HG03469 (cell line): ENCODE measurements around the gene RIMS4.

Experiments used
- ATAC-seq: cut with Tn5 transposase; IDR thresholded peaks from one replicate; pipeline ENCODE4 v1.9.1; 2021; ENCODE audit warnings: mild to moderate bottlenecking, moderate library complexity, moderate number of reproducible peaks; ENCODE audit not compliant: unreplicated experiment

RIMS4 gene

GRCh38 chr20:44723391-44723790, 87.0 kb downstream of the RIMS4 start:
- ATAC-seq = no peak

- no peak for ATAC-seq
Observed at GRCh38 chr20:44722990-44723389, 87.4 kb downstream of the RIMS4 start.

- no peak for ATAC-seq
Observed at GRCh38 chr20:44721785-44722054, 88.6 kb downstream of the RIMS4 start.

GRCh38 chr20:44720997-44721784, 89.2 kb downstream of the RIMS4 start:
- no peak for ATAC-seq

DNA sequence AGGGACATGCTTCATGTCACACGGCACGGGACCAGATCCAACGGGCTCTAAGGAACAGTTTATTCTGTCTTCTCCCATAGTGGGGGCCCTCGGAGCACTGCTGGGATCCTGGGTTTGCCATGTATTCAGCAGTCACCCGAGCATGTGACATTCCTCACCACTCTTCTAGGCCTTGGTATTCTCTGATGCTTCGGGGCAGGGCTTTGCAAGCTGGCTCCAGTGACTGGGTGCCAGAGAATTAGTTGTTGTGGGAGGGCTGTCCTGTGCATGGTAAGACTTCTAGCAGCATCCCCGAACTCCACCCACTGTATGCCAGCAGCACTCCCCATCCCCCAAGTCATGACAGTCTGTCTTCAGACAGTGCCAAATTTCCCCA, 89.7 kb downstream of the RIMS4 start:
- ATAC-seq = no peak

DNA sequence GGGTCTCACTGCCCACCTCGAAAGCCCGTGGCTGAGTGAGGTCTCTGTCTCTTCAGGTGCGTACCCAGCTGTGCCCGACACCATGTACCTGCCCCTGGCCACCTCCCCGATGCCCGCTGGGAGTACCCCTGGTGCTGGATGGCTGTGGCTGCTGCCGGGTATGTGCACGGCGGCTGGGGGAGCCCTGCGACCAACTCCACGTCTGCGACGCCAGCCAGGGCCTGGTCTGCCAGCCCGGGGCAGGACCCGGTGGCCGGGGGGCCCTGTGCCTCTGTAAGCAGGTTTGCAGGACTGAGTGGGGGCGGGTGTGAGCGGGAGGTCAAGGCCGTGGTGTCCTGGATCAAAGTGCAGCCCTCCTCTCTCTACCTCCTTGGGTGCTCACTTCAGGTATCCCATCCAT, 90.5 kb downstream of the RIMS4 start:
- no peak for ATAC-seq

GRCh38 chr20:44717986-44718385, 92.4 kb downstream of the RIMS4 start:
- no peak for ATAC-seq

DNA sequence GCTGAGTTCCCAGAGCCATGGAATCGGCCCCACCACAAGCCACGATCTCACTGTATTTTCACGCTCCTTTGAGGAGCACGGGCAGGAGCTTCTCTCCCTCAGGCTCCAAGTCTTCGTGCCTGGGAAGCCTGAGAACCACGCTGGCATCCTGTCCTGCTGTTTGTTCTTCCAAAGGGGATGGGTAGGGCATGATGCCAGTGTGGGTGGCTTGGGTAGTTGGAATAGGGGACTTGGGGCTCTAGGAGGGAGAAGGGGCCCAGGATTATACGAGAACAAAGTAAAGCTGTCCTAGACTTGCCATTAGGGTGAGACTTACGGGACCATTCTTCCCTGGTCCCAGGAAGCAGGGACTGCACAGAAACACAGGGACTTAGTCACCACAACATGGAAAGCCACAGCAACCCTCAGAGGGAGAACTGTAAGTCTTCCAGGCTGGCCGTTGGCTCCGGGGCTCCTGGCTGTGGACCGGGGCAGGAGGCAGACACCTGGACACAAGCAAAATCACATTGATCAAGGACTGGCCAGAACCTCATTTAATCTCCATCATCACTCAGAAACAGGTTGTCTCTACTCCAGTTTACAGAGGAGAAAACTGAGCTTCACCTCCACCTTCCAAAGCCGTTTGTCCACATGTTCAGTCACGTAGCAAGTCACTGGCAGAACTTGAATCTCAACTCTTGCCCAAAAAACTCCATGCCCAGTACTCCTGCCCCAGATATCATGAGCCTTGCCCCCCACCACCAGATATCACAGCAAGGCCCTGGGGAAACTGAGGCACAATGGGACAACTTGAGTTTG, 93.8 kb downstream of the RIMS4 start:
- ATAC-seq = no peak

GRCh38 chr20:44715499-44716308, 94.6 kb downstream of the RIMS4 start:
- ATAC-seq = no peak

DNA sequence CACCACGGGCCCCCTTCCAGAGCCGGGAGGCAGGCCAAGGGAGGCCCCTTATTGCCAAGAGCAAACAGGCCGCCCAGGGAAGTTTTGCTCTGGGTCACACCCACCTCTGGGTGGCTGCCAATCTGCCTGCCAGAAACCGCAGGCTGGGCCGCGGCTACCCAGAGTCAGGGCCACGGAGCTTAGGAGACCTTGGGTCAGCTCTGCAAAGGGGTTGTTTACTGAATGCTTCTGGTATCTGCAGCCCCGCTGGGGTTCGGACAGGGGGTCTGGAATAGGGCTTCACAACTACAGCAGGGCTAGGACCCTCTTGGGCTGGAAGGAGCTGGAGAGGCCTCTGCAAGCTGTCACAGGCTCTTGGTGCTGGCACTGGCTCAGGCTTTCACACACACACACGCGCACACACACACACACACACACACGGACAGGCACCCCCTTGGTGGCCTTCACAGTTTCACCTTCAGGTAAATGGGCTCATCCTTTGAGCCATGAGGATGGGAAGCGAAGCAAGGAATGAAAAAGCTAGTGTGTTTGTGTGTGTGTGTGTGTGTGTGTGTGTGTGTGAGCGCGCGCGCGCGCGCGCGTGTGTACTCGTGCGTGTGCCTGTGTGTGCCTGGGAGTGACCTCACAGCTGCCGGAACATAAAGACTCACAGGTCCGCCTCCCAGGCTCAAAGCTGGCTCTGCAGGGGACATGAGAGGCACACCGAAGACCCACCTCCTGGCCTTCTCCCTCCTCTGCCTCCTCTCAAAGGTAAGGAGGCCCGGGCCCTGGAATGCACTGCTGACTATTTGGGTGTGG, 95.4 kb downstream of the RIMS4 start, which contains the start of gene CCN5:
Gene CCN5 (plus strand): TSS at position 669 of the 798 bp plus-strand sequence. CDS start 22 bp downstream, at position 691.
- no peak for ATAC-seq

DNA sequence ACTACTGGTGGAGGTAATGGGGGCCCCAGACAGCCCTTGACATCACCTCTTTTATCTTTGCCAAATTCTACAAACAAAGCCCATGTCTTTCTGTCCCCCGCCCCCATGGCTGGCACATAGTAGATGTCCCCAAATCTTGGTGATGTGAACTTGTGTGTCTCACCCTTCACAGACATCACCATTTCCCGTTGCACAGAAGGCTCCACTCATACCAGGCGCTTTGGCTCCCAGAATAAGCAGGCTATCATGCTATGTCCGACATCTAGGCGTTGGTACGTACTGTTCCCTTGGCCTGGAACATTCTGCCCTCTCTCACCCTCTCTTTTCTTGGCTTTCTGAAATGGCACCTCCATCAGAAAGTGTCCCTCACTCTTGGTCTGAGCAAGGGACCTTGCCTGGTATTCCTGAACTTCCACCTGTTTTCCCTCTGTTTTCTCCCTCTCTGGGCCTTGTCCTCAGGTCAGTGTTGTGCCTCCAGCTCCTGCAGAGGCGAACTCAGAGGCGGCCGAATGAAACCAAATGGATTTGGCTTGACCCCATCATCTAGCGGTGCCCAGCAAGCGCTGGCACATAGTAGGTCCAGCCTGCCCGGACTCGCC, 96.1 kb downstream of the RIMS4 start:
- no peak for ATAC-seq

- ATAC-seq = no peak
Observed at GRCh38 chr20:44711237-44711636, 99.1 kb downstream of the RIMS4 start.

GRCh38 chr20:44709797-44710196, 100.5 kb downstream of the RIMS4 start:
- ATAC-seq = no peak

DNA sequence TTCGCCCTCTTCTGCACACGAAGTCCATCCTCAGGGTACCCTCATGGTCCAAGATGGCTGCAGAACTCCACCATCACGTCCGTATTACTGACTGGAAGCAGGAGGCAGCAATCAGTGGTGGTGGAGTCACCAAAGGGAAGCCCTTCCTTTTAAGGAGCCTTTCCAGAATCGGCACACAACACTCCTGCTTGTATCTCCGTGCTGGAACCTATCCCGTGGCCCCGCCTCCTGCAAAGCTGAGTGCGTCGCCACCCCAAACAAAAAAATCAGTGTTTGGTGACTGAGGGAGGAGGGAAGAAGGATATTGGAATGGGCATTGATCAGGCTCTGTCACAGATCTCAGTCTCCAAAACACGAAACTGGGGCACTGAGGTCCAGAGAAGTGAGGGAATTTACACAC, 101.0 kb downstream of the RIMS4 start:
- no peak for ATAC-seq

DNA sequence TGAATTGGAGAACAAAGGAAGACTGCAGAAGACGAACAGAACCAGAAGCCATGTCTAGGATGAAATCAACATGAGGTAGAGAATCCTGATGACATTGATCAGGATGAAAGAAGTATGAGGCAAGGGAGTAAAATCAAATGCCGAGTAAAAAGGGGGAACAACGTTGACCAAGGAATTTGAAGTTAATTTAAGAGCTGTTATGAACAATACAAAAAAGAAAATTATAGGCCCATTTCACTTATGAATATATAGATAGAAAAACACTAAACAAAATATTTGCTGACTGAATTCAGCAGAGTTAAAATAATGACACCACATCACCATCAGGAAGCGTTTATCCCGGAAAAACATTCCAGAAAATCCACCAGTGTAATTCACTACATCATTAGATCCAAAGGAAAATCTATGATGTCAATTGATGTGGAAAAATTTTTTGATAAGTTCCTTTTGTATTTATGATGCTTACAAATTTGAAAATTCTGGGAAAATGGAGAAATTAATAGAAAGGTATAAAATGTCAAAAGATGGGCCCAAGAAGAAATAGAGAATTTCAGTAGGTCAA, 103.2 kb downstream of the RIMS4 start:
- no peak for ATAC-seq

DNA sequence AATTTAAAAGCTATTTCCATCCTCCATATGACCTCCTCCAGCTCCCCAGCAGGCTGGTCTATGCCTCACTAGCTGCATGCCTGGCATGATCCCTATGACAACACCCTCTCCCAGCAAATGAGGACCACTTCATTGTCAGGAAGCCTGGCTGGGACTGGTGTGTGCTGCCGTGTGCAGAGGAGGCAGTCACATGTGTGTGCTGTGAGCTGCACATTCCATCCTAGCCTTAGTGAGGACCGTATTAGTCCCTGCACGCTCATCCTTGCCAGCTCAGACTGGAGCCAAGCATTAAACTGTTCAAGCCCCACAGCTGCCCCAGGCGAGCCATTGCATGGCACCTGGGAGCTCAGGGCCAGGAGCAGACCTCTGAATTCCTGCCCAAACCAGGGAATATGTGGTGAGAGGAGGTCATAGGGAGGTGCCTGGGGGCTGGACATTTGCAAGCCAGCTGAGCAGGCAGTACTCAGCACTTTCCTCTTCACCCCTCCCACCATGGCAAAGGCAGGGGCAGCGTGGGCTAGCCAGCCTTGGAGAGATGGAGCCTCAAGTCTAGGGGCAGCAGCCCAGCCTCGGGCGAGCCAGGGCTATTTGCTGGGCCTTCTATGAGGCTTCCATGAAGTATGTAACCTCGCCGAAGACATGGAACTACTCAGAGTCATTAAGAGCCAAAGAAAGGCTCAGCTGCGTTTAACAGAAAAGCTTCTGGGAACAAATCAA, 103.9 kb downstream of the RIMS4 start:
- no peak for ATAC-seq

GRCh38 chr20:44705364-44706094, 104.8 kb downstream of the RIMS4 start:
- ATAC-seq = no peak

DNA sequence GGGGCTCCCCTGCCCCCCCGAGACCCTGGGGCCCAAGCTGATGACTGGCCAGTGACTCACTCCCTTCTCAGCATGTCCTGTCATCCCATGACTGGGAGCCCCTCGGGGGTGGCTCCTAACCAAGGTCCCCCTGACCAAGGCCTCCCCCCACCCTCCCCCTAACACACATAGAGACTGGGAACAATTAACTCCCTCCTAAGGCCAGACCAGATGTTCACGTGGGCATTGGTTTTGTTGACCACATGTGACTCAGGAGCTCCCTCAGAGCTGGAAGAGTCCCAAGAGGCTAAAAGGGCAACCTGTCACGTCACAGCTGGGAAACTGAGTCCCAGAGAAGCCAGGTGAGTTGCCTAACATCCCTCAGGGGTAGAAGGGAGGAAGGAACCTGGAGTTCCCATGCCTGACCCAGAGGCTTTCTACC, 105.8 kb downstream of the RIMS4 start:
- ATAC-seq = no peak
